GM12878 (cell line): ENCODE results near the gene ESRP2. TPM values are rescaled to one million over a fixed set of nuclear protein-coding genes. Genes with fewer than 3 reads are reported as not detected.

Experiments
- ATAC-seq: fragments of 200-7000 bp; cut with Tn5 transposase; 3 replicates; pipeline ENCODE4 v1.9.1; 2020; ENCODE audit warnings: mild to moderate bottlenecking, moderate library complexity
- BruUV-seq: library from RNA; stranded (reverse); fragments of 400-500 nt; replicated peaks from 2 replicates; lab custom pipeline; 2021; lab: Mats Ljungman, UMichigan
- CTCF ChIA-PET: fragments of 300-600 bp; sonication (Branson Sonifier 250); formaldehyde crosslinking; extraction: SDS; loops from one replicate; lab custom pipeline; 2021; ENCODE audit warnings: inconsistent platforms; lab: Yijun Ruan, JAX
- POLR2A ChIA-PET: fragments of 350-600 bp; formaldehyde crosslinking; extraction: SDS; loops from one replicate; lab custom pipeline; 2021; ENCODE audit warnings: inconsistent platforms; lab: Charles Lee
- RAD21 ChIA-PET: fragments of 300-600 bp; sonication (Branson Sonifier 250); formaldehyde crosslinking; loops from one replicate; lab custom pipeline; 2023; ENCODE audit warnings: antibody characterized with exemption; ENCODE audit not compliant: unreplicated experiment; lab: Charles Lee
- SMC1A ChIA-PET: fragments of 300-600 bp; sonication (Branson Sonifier 250); formaldehyde crosslinking; loops from one replicate; lab custom pipeline; 2023; ENCODE audit not compliant: unreplicated experiment, uncharacterized antibody; lab: Charles Lee
- DNase-seq: peaks from one replicate; pipeline ENCODE4 v3.0.0-alpha.2; 2011; ENCODE audit warnings: low read depth, low spot score
- FAIRE-seq: peaks from 3 replicates; lab custom pipeline; 2011; peaks lifted over from hg19 to GRCh38; lab: Jason Lieb, UNC
- H2AFZ ChIP-seq: 2 replicates; pipeline ENCODE4 v1.6.0; 2011; ENCODE audit warnings: low read depth, low read length, control low read depth; ENCODE audit not compliant: control insufficient read depth
- H3K27ac ChIP-seq: 2 replicates; pipeline ENCODE4 v1.5.1; 2011; ENCODE audit warnings: control low read depth; ENCODE audit not compliant: control insufficient read depth, insufficient read depth
- H3K27me3 ChIP-seq, 2 experiments: replicated peaks in 1 of 2; 2 replicates each; pipeline versions ENCODE4 v1.6.0 to v1.6.1; 2011; ENCODE audit warnings: low read length in 1 of 2; ENCODE audit not compliant: control insufficient read depth in 2 of 2, insufficient read depth in 2 of 2
- H3K36me3 ChIP-seq, 2 experiments: 2 replicates each; pipeline ENCODE4 v1.5.1; 2011; ENCODE audit warnings: low read length in 1 of 2; ENCODE audit not compliant: control insufficient read depth in 2 of 2, insufficient read depth in 2 of 2
- H3K4me1 ChIP-seq: 2 replicates; pipeline ENCODE4 v1.6.1; 2011; ENCODE audit warnings: mild to moderate bottlenecking, low read length, moderate library complexity, mixed read lengths; ENCODE audit not compliant: control insufficient read depth, insufficient read depth
- H3K4me2 ChIP-seq: 2 replicates; pipeline ENCODE4 v1.6.0; 2011; ENCODE audit warnings: control low read depth; ENCODE audit not compliant: control insufficient read depth, insufficient read depth
- H3K4me3 ChIP-seq: fragments of 200-600 bp; sonication (generic); 2 replicates; pipeline ENCODE4 v1.5.1; 2016
- H3K79me2 ChIP-seq: 2 replicates; pipeline ENCODE4 v1.6.0; 2011; ENCODE audit warnings: low read length; ENCODE audit not compliant: control insufficient read depth, insufficient read depth
- H3K9ac ChIP-seq: 2 replicates; pipeline ENCODE4 v1.8.0; 2011; ENCODE audit warnings: low read length, control low read depth, mixed read lengths; ENCODE audit not compliant: control insufficient read depth, insufficient read depth
- H3K9me3 ChIP-seq: replicated peaks from 3 replicates; pipeline ENCODE4 v1.5.1; 2011; ENCODE audit warnings: mild to moderate bottlenecking, low read length; ENCODE audit not compliant: control insufficient read depth, insufficient read depth
- H4K20me1 ChIP-seq: 2 replicates; pipeline ENCODE4 v1.6.0; 2011; ENCODE audit not compliant: control insufficient read depth, insufficient read depth
- BRCA1 ChIP-seq: IDR thresholded peaks from 2 replicates; pipeline ENCODE4 v1.6.1; 2011; ENCODE audit warnings: low read depth, low read length, improper control_type of control experiment
- CBFB ChIP-seq: IDR thresholded peaks from 2 replicates; pipeline ENCODE4 v1.6.1; 2016; ENCODE audit warnings: antibody characterized with exemption, low read depth
- EED ChIP-seq: sonication (generic); IDR thresholded peaks from 2 replicates; pipeline ENCODE4 v1.6.1; 2016; ENCODE audit warnings: antibody characterized with exemption, low read depth
- IRF4 ChIP-seq: IDR thresholded peaks from 2 replicates; pipeline ENCODE4 v1.6.1; 2011; ENCODE audit warnings: low read depth, low read length
- MTA3 ChIP-seq: IDR thresholded peaks from 2 replicates; pipeline ENCODE4 v1.6.1; 2012; ENCODE audit warnings: low read length, inconsistent platforms, borderline replicate concordance
- MYC ChIP-seq: IDR thresholded peaks from 2 replicates; pipeline ENCODE4 v1.6.1; 2011; ENCODE audit warnings: mild to moderate bottlenecking, low read length, moderate library complexity, inconsistent platforms; ENCODE audit not compliant: insufficient read depth, insufficient replicate concordance, insufficient read length, severe bottlenecking
- NRF1 ChIP-seq: conservative IDR thresholded peaks from 2 replicates; pipeline ENCODE4 v1.6.1; 2011; ENCODE audit warnings: mild to moderate bottlenecking, low read depth, low read length, improper control_type of control experiment
- PML ChIP-seq: IDR thresholded peaks from 2 replicates; pipeline ENCODE4 v1.6.1; 2012; ENCODE audit warnings: low read length, inconsistent platforms
- POLR2AphosphoS5 ChIP-seq: IDR thresholded peaks from 2 replicates; pipeline ENCODE4 v1.6.1; 2011; ENCODE audit warnings: mild to moderate bottlenecking, low read length, inconsistent platforms
- POU2F2 ChIP-seq: IDR thresholded peaks from 3 replicates; pipeline ENCODE4 v1.6.1; 2011; ENCODE audit warnings: low read depth, mild to moderate bottlenecking, low read length, borderline replicate concordance
- RELB ChIP-seq: fragments of 450-650 bp; IDR thresholded peaks from 2 replicates; pipeline ENCODE4 v1.6.1; 2017; ENCODE audit warnings: low read depth, mild to moderate bottlenecking, moderate library complexity
- SREBF2 ChIP-seq: IDR thresholded peaks from 2 replicates; pipeline ENCODE4 v1.6.1; 2012; ENCODE audit warnings: mild to moderate bottlenecking, low read length
- WGBS: methylation state at CpG from one replicate; pipeline ENCODE4 v1.1.6; 2016; ENCODE audit warnings: low lambda C conversion rate; ENCODE audit not compliant: insufficient replicate concordance, insufficient coverage; ENCODE audit errors: missing lambda C conversion rate; 5-methylcytosine and 5-hydroxymethylcytosine counted together
- in situ Hi-C: fragments of 300-500 bp; cut with MboI; formaldehyde crosslinking; loops from 9 replicates; pipeline ENCODE4 v1.14.3; 2018; ENCODE audit warnings: mixed read lengths
- intact Hi-C: fragments of 100-400 bp; cut with micrococcal nuclease; formaldehyde crosslinking; loops from one replicate; pipeline ENCODE4 v1.14.2; 2022; ENCODE audit not compliant: unreplicated experiment
- polyA plus RNA-seq, 11 experiments: library from polyadenylated mRNA; depleted of rRNA in 4 of 11; unstranded in 6 of 11; stranded (reverse) in 5 of 11; fragments of >200 nt; fragmentation: Nextera tagmentation in 4 of 11; fragmentation: Illumina TruSeq in 1 of 11; extraction: Ambion mirVana in 4 of 11; extraction: Trizol in 1 of 11; gene quantifications; 1 replicate in 1 of 11; 2 replicates in 10 of 11; pipeline versions ENCODE4 v1.2.1 to v1.2.3, GENCODE V29; 2011 to 2016; ENCODE audit warnings: inconsistent platforms in 2 of 11, missing spikeins in 2 of 11, low read depth in 1 of 11
- total RNA-seq, 4 experiments: library from RNA; depleted of rRNA in 3 of 4; stranded (reverse); fragments of >200 nt in 3 of 4; fragmentation: Illumina TruSeq in 1 of 4; extraction: Trizol in 1 of 4; gene quantifications; 2 replicates each; pipeline versions ENCODE4 v1.2.1 to v1.2.3, GENCODE V29; 2013 to 2021
- TF ChIP-seq, protein P1 (sequence below): fragments of 450-650 bp; IDR thresholded peaks from 2 replicates; pipeline ENCODE4 v1.6.1; 2017; ENCODE audit warnings: mild to moderate bottlenecking
- TF ChIP-seq, protein P2 (sequence below): fragments of 450-650 bp; formaldehyde crosslinking; IDR thresholded peaks from 2 replicates; pipeline ENCODE4 v1.4.0; 2022; ENCODE audit warnings: mild to moderate bottlenecking, moderate library complexity

The ESRP2 gene
- total and polyA plus RNA-seq, 10 of the 15 experiments (the other 5 are each of a cell fraction or from before 2014, with no cell fraction given): 0.04 to 0.64 (median 0.08) TPM; not detected in 3

GRCh38 chr16:68265078-68265920, 29.4 kb upstream of the ESRP2 start:
- Histone ChIP-seq H3K79me2 (peaks cover 67% of the 10 kb centered on the region), H3K9me3 (no peaks in the 10 kb centered on the region), H2AFZ (peak overlapping the region; percentile 76), H3K27ac (peak overlapping the region; percentile 85), H3K9ac (peak overlapping the region; percentile 87), H3K27me3 (no peaks in the 10 kb centered on the region), H3K4me1 (peaks cover 22% of the 10 kb centered on the region), H4K20me1 (no peaks in the 10 kb centered on the region), H3K4me3 (peak overlapping the region; percentile 87), H3K4me2 (peak overlapping the region; percentile 82), H3K36me3 (peaks cover 0 to 11% of the 10 kb centered on the region in 2 experiments; a peak in 1 of 4 replicates)
- RAD21 ChIA-PET: interaction anchor here (1.0 to 10.2 kb wide), 5 partner anchors 19 to 60 kb away, joined by 4 to 399 read pairs (median 52); partner anchors contain the start of genes PRMT7 and SLC7A6OS
- ATAC-seq (peak; percentile 38), DNase-seq (no peak), FAIRE-seq (no peak)
- in situ Hi-C loops (no loop called here), intact Hi-C loops (loop anchor here (2.0 kb wide), 1 partner anchor 46 kb away; the partner anchor contains the start of genes PRMT7 and SLC7A6OS)
- WGBS: 1% methylated on average over 23 of the region's 23 CpGs
- no TSS peak for BruUV-seq
- POLR2A ChIA-PET: interaction anchor here (0.6 to 4.7 kb wide), 4 partner anchors 16 to 54 kb away, joined by 4 to 51 read pairs (median 23); partner anchors contain the start of genes PRMT7 and SLC7A6OS
- CTCF ChIA-PET: interaction anchor here (2.1 to 9.0 kb wide), 8 partner anchors 11 to 172 kb away, joined by 7 to 747 read pairs (median 77); partner anchors contain the start of genes PLA2G15, PRMT7 and SLC7A6OS
- SMC1A ChIA-PET: interaction anchor here (1.6 to 18.5 kb wide), 2 partner anchors 13 to 195 kb away, joined by 3 to 253 read pairs; no protein-coding TSS in a partner anchor
- TF ChIP-seq CBFB (peak; percentile 10; the same call in 1 of the 2 replicates), POLR2AphosphoS5 (peak; percentile 67), RELB (peak; percentile 43), EED (peak; percentile 48; the same call in 1 of the 2 replicates), MTA3 (no peak), SREBF2 (no peak), NRF1 (0 out of 2 replicates have a peak, but pooled peaks have one; percentile 12), POU2F2 (peak; percentile 45; the same call in 2 of the 3 replicates), IRF4 (no peak), BRCA1 (no peak), PML (peak; percentile 25; the same call in 1 of the 2 replicates), MYC (peak; percentile 50)
- TF ChIP-seq, protein P1, sequence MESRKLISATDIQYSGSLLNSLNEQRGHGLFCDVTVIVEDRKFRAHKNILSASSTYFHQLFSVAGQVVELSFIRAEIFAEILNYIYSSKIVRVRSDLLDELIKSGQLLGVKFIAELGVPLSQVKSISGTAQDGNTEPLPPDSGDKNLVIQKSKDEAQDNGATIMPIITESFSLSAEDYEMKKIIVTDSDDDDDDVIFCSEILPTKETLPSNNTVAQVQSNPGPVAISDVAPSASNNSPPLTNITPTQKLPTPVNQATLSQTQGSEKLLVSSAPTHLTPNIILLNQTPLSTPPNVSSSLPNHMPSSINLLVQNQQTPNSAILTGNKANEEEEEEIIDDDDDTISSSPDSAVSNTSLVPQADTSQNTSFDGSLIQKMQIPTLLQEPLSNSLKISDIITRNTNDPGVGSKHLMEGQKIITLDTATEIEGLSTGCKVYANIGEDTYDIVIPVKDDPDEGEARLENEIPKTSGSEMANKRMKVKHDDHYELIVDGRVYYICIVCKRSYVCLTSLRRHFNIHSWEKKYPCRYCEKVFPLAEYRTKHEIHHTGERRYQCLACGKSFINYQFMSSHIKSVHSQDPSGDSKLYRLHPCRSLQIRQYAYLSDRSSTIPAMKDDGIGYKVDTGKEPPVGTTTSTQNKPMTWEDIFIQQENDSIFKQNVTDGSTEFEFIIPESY: no peak
- TF ChIP-seq, protein P2, sequence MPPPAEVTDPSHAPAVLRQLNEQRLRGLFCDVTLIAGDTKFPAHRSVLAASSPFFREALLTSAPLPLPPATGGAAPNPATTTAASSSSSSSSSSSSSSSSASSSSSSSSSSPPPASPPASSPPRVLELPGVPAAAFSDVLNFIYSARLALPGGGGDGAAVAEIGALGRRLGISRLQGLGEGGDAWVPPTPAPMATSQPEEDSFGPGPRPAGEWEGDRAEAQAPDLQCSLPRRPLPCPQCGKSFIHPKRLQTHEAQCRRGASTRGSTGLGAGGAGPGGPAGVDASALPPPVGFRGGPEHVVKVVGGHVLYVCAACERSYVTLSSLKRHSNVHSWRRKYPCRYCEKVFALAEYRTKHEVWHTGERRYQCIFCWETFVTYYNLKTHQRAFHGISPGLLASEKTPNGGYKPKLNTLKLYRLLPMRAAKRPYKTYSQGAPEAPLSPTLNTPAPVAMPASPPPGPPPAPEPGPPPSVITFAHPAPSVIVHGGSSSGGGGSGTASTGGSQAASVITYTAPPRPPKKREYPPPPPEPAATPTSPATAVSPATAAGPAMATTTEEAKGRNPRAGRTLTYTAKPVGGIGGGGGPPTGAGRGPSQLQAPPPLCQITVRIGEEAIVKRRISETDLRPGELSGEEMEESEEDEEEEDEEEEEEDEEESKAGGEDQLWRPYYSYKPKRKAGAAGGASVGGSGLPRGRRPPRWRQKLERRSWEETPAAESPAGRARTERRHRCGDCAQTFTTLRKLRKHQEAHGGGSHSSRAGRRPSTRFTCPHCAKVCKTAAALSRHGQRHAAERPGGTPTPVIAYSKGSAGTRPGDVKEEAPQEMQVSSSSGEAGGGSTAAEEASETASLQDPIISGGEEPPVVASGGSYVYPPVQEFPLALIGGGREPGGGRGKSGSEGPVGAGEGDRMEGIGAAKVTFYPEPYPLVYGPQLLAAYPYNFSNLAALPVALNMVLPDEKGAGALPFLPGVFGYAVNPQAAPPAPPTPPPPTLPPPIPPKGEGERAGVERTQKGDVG (CRISPR knock-in tag): no peak
